ENCODE results near the gene CHTF8.
"Not testable (repeated sequence)": the region's sequence is repeated elsewhere in the genome, so short reads cannot be mapped to it uniquely, and the experiment has no call there.

DNA sequence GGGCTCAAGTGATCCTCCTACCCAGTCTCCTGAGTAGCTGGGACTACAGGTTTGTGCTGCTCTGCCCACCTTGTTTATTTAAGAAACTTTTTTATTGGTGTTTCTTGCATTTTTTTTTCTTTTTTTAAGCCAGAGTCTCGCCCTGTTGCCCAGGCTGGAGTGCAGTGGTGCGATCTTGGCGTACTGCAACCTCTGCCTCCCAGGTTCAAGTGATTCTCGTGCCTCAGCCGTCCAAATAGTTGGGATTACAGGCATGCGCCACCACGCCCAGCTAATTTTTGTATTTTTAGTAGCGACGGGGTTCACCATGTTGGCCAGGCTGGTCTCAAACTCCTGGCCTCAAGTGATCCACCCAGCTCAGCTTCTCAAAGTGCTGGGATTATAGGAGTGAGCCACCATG lies 17.2 kb upstream of the CHTF8 start:
- TF ChIP-seq POLR2A (IDR thresholded peaks at IDR 0.05), result not testable (repeated sequence)
- TF ChIP-seq, protein P1, sequence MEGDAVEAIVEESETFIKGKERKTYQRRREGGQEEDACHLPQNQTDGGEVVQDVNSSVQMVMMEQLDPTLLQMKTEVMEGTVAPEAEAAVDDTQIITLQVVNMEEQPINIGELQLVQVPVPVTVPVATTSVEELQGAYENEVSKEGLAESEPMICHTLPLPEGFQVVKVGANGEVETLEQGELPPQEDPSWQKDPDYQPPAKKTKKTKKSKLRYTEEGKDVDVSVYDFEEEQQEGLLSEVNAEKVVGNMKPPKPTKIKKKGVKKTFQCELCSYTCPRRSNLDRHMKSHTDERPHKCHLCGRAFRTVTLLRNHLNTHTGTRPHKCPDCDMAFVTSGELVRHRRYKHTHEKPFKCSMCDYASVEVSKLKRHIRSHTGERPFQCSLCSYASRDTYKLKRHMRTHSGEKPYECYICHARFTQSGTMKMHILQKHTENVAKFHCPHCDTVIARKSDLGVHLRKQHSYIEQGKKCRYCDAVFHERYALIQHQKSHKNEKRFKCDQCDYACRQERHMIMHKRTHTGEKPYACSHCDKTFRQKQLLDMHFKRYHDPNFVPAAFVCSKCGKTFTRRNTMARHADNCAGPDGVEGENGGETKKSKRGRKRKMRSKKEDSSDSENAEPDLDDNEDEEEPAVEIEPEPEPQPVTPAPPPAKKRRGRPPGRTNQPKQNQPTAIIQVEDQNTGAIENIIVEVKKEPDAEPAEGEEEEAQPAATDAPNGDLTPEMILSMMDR (IDR thresholded peaks at IDR 0.05), result not testable (repeated sequence)

Measured in Peyer's patch (tissue), 4 donors.